ENCODE data around the gene TMC6. TPM values are rescaled to one million over a fixed set of nuclear protein-coding genes. Genes with fewer than 3 reads are reported as not detected.

Gene TMC6
- total and polyA plus RNA-seq, 4 donors = 75.7 to 166 (median 98.9) TPM

DNA sequence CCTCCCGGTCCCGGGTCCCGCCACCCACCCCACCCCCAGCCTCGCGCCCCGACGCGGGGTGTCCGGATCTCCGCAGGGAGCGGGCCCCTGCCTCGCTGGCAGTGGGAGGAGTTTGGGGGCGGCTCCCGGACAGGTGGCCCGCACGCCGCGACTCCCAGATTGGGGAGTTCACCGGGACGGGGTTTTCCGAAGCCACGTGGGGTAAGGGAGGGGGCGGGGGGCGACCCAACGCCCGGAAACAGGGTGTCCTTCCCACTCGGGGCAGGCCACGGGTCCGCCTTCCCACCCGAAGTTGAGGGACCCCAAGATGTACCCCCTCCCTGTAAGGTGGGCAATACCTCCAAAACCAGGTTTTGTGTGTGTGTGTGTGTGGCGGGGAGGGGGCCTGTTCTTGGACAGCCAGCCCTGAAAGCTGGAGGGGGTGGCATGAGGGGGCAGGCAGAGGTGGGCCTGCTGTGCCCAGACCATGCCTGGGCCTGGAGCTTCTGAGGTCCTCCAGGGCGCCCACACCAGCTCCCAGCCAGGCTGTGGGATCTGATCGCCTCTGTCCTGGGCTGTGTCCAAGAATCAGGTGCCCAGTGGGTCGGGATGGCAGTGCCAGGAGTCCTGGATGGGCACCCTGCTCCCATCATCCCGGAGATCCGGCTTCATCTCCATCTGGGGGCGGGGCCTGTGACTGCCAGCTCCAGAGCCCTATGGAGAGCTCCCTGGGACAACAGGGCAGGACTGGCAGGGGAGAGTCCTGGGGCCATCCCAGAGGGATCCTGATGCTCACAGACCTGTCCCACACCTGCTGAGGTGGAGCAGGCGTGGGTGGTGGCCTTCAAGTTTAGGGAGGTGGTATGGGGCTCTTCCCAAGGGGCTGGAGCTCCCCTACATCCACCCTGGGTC is 40.6 kb upstream of the TMC6 start:
- TF ChIP-seq, protein P1, sequence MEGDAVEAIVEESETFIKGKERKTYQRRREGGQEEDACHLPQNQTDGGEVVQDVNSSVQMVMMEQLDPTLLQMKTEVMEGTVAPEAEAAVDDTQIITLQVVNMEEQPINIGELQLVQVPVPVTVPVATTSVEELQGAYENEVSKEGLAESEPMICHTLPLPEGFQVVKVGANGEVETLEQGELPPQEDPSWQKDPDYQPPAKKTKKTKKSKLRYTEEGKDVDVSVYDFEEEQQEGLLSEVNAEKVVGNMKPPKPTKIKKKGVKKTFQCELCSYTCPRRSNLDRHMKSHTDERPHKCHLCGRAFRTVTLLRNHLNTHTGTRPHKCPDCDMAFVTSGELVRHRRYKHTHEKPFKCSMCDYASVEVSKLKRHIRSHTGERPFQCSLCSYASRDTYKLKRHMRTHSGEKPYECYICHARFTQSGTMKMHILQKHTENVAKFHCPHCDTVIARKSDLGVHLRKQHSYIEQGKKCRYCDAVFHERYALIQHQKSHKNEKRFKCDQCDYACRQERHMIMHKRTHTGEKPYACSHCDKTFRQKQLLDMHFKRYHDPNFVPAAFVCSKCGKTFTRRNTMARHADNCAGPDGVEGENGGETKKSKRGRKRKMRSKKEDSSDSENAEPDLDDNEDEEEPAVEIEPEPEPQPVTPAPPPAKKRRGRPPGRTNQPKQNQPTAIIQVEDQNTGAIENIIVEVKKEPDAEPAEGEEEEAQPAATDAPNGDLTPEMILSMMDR (IDR thresholded peaks at IDR 0.05; ENCODE audit: control extremely low read depth, extremely low read depth) = no peak
- Histone ChIP-seq H3K9ac (ENCODE audit: insufficient read depth in 1 of 2, low read length in 2 of 2) (no peak overlapping the region), H3K4me3 (peak overlapping the region; percentile 69), H3K36me3 (ENCODE audit: control insufficient read depth in 4 of 4, insufficient read depth in 4 of 4, low read length in 4 of 4) (peaks cover 0 to 12% (median 0%) of the 10 kb centered on the region in 4 donors), H3K9me3 (ENCODE audit: control insufficient read depth in 4 of 4, insufficient read depth in 3 of 4, low read length in 3 of 4) (no peaks in the 10 kb centered on the region), H3K4me1 (ENCODE audit: control insufficient read depth in 5 of 5, insufficient read depth in 5 of 5, low read length in 5 of 5) (peaks cover 0 to 33% (median 10%) of the 10 kb centered on the region in 5 donors), H3K27me3 (ENCODE audit: control insufficient read depth in 3 of 3, insufficient read depth in 3 of 3, low read length in 2 of 3) (no peaks in the 10 kb centered on the region), H3K27ac (ENCODE audit: low read depth in 1 of 2, low read length in 1 of 2) (peak overlapping the region; percentile 91 to 94)
- WGBS, 2 donors = 7 to 15% methylated on average over 28 to 38 of the region's 38 CpGs
- peak in 1 of 3 donors; percentile 19 for DNase-seq
- no peak for ATAC-seq (ENCODE audit: insufficient read depth, low FRiP score)

DNA sequence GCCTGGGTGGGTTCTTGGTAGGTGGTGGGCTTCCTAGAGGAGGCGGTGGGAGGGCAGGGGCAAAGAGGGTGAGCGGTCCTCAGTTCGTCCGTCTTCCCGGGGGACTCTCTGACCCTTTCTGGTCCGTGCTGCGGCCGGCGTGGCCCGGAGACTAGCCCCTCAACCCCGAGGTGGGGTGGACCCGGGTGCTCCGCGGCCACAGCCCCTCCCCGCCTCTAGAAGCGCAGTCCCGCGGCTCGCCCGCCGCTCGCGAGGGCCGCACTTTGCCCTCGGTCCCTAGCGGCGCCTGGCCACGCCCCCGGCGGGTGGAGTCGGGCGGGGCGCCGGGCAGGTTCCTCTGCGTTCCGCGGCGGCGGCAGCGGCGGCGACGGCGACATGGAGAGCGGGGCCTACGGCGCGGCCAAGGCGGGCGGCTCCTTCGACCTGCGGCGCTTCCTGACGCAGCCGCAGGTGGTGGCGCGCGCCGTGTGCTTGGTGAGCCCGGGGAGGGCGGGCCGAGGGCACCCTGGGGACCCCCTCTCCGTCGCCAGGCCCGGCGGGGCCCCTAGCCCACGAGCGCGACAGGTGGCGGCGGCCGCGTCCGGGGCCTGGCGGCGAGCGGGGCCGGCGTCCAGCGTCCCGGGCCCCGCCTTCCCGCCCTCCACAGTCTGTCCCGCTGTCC is 39.8 kb upstream of the TMC6 start, which contains the start of gene SYNGR2:
Gene SYNGR2 (plus strand): TSS at position 340 of the 661 bp plus-strand sequence. CDS start 36 bp downstream, at position 376.
- ATAC-seq (ENCODE audit: insufficient read depth, low FRiP score) = peak; percentile 72
- H3K9me3 ChIP-seq (ENCODE audit: control insufficient read depth in 4 of 4, insufficient read depth in 3 of 4, low read length in 3 of 4) = no peaks in the 10 kb centered on the region
- peak within 1 kb of the TSS; percentile 91 to 94 for H3K27ac ChIP-seq (ENCODE audit: low read depth in 1 of 2, low read length in 1 of 2)

DNA sequence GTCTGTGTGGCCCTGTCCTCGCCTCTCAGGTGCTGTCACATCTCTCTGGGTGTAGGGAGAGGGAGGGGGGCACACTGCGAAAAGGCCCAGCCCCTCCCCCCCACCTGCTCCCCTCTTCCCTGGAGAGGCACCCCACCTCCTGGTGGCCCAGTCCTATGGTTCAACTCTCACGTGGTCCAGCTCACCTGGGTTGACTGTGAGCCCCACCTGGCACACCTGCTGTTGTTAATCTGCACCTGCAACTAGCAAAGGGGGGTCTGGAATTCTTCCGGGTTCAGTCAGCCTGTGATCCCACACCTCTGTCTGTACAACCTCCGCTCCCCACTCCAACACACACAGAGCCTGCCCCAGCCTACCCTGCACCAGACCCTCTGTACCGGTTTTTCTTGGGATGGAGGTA is 37.9 kb upstream of the TMC6 start:
- H3K27ac ChIP-seq (ENCODE audit: low read depth in 1 of 2, low read length in 1 of 2) = no peak overlapping the region
- H3K4me3 ChIP-seq = no peak overlapping the region
- no peaks in the 10 kb centered on the region for H3K27me3 ChIP-seq (ENCODE audit: control insufficient read depth in 3 of 3, insufficient read depth in 3 of 3, low read length in 2 of 3)
- no peak for DNase-seq
- WGBS, 2 donors = 72 to 80% methylated on average over 6 of the region's 6 CpGs
- no peaks in the 10 kb centered on the region for H3K9me3 ChIP-seq (ENCODE audit: control insufficient read depth in 4 of 4, insufficient read depth in 3 of 4, low read length in 3 of 4)
- H3K4me1 ChIP-seq (ENCODE audit: control insufficient read depth in 5 of 5, insufficient read depth in 5 of 5, low read length in 5 of 5) = peaks cover 0 to 11% (median 3%) of the 10 kb centered on the region in 5 donors
- no peak for ATAC-seq (ENCODE audit: insufficient read depth, low FRiP score)
- TF ChIP-seq, protein P1 (IDR thresholded peaks at IDR 0.05; ENCODE audit: control extremely low read depth, extremely low read depth) = no peak
- H3K9ac ChIP-seq (ENCODE audit: insufficient read depth in 1 of 2, low read length in 2 of 2) = no peak overlapping the region
- H3K36me3 ChIP-seq (ENCODE audit: control insufficient read depth in 4 of 4, insufficient read depth in 4 of 4, low read length in 4 of 4) = peaks cover 0 to 4% (median 0%) of the 10 kb centered on the region in 4 donors

More for the DNA sequence above, 39.8 kb upstream of the TMC6 start, which contains the start of gene SYNGR2:
- Histone ChIP-seq H3K27me3 (ENCODE audit: control insufficient read depth in 3 of 3, insufficient read depth in 3 of 3, low read length in 2 of 3) (no peaks in the 10 kb centered on the region), H3K36me3 (ENCODE audit: control insufficient read depth in 4 of 4, insufficient read depth in 4 of 4, low read length in 4 of 4) (peaks cover 0 to 12% (median 0%) of the 10 kb centered on the region in 4 donors), H3K4me3 (peak within 1 kb of the TSS; percentile 69), H3K4me1 (ENCODE audit: control insufficient read depth in 5 of 5, insufficient read depth in 5 of 5, low read length in 5 of 5) (peaks cover 0 to 27% (median 9%) of the 10 kb centered on the region in 5 donors), H3K9ac (ENCODE audit: insufficient read depth in 1 of 2, low read length in 2 of 2) (no peak within 1 kb of the TSS)
- TF ChIP-seq, protein P1 (IDR thresholded peaks at IDR 0.05; ENCODE audit: control extremely low read depth, extremely low read depth) = no peak
- DNase-seq = peak; percentile 55 to 72 (median 65)
- WGBS, 2 donors = 0 to 1% methylated on average over 51 to 84 of the region's 84 CpGs
